VCaP (cell line): ENCODE results near the gene MBD6.

Experiments
- H3K27ac ChIP-seq: fragments of 450-650 bp; 2 replicates; pipeline ENCODE4 v1.5.1; 2017
- TF ChIP-seq, protein P1 (sequence below): fragments of 450-650 bp; conservative IDR thresholded peaks from 2 replicates; pipeline ENCODE4 v1.5.1; 2017; ENCODE audit warnings: mild to moderate bottlenecking, moderate library complexity

The MBD6 gene, protein sequence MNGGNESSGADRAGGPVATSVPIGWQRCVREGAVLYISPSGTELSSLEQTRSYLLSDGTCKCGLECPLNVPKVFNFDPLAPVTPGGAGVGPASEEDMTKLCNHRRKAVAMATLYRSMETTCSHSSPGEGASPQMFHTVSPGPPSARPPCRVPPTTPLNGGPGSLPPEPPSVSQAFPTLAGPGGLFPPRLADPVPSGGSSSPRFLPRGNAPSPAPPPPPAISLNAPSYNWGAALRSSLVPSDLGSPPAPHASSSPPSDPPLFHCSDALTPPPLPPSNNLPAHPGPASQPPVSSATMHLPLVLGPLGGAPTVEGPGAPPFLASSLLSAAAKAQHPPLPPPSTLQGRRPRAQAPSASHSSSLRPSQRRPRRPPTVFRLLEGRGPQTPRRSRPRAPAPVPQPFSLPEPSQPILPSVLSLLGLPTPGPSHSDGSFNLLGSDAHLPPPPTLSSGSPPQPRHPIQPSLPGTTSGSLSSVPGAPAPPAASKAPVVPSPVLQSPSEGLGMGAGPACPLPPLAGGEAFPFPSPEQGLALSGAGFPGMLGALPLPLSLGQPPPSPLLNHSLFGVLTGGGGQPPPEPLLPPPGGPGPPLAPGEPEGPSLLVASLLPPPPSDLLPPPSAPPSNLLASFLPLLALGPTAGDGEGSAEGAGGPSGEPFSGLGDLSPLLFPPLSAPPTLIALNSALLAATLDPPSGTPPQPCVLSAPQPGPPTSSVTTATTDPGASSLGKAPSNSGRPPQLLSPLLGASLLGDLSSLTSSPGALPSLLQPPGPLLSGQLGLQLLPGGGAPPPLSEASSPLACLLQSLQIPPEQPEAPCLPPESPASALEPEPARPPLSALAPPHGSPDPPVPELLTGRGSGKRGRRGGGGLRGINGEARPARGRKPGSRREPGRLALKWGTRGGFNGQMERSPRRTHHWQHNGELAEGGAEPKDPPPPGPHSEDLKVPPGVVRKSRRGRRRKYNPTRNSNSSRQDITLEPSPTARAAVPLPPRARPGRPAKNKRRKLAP

DNA sequence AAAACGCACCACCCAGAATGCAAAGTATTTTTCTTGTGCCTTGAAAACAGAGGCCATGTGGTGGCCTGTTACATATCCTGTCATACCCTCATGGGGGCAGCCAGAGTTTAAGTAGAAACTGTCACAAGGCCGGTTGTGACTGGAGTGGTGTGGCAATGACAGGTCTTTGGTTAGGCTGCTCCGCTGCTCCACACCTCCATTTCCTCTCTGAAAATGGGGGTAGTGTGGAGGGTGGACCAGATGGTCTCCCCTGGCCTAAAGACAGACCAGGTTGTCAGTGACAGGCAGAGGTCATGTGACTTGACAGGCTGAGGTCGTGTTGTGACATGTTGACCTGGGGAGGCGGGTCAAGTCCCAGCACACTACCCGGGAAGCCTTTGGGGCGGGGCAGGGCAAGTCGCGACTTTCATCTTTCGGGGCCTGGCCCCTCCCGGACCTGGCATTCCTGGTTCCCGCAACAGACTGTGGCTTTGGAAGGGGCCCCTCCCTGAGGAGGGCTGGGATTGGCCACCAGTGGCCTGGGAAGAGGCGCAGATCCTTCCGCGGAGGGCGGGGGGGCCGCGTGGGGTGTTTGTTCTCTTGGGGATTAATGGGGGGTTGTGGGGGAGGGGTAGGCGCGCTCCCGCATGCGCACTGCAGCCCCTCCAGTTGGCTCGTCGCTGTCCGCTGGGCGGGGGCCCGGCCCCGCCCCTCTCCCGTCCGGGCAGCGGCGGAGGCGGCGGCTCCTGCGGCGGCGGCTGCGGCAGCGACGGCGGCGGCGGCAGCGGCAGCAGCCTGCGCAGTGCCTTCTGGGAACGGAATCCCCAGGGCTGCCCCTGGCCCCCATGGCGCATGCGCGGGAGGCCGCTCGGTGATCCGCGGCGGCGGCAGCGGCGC, at the start of gene MBD6:
TSS of gene MBD6 (plus strand) at position 814 of the 876 bp plus-strand sequence. CDS start 1,480 bp downstream, outside the sequence.
- TF ChIP-seq, protein P1, sequence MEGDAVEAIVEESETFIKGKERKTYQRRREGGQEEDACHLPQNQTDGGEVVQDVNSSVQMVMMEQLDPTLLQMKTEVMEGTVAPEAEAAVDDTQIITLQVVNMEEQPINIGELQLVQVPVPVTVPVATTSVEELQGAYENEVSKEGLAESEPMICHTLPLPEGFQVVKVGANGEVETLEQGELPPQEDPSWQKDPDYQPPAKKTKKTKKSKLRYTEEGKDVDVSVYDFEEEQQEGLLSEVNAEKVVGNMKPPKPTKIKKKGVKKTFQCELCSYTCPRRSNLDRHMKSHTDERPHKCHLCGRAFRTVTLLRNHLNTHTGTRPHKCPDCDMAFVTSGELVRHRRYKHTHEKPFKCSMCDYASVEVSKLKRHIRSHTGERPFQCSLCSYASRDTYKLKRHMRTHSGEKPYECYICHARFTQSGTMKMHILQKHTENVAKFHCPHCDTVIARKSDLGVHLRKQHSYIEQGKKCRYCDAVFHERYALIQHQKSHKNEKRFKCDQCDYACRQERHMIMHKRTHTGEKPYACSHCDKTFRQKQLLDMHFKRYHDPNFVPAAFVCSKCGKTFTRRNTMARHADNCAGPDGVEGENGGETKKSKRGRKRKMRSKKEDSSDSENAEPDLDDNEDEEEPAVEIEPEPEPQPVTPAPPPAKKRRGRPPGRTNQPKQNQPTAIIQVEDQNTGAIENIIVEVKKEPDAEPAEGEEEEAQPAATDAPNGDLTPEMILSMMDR = no peak
- peak within 1 kb of the TSS; percentile 99 for H3K27ac ChIP-seq

DNA sequence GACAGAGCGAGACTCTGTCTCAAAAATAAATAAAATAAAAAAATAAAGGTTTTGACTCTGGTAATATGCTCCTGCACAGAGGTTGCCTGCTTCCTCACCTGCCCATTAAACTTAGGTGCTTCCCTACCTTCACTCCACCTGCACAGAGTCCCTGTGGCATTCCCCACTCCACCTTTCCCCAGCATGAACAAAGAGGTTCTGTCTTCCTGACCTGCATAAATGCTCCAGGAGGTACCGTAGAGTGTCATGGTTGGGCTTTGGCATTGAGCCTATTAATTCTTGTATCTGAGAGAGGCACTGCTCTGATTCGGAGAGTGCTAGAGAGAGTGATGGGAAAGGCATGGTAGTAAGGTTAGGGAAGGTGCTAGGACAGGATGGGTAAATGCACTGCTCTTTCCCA, 49.2 kb upstream of the MBD6 start:
- no peak overlapping the region for H3K27ac ChIP-seq
- TF ChIP-seq, protein P1 = no peak

DNA sequence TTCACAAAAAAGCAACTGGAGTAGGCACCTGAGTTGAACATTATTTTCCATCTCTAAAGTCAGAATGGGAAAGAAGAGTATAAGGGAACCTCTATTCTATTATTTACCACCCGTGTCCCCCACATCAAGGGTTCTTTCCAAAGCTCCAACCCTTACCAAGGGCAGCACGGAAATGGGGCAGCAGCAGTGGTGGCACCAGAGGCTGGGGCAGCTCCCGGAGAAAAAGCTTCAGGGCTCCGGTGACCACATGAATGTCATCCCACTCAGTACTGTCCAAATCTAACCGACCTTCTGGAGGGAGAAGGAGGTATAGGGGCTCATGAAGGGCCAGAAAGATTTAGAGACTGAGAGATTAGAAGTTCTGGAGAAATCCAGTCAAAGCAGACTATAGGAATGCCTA, 48.7 kb upstream of the MBD6 start:
- TF ChIP-seq, protein P1 = no peak
- H3K27ac ChIP-seq = no peak overlapping the region

DNA sequence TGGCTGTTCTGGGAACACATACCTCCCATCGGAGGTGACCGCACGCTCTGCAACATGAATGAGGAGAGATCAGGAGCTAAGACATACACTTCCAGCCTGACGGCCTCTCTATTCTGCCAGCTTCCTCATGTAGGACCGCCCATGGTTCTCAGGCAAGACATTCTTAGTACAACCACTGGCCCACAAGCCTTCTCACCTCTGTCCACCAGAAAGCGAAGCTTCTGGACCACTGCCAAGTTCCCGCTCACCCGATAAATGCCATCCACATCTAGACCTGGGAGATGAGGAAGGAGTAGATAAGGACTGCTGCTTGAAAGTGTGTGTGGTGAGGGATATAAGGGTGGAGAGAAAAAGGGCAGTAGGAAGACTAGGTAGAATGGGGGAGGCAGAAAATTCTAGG, 48.2 kb upstream of the MBD6 start:
- H3K27ac ChIP-seq = no peak overlapping the region
- TF ChIP-seq, protein P1 = no peak

DNA sequence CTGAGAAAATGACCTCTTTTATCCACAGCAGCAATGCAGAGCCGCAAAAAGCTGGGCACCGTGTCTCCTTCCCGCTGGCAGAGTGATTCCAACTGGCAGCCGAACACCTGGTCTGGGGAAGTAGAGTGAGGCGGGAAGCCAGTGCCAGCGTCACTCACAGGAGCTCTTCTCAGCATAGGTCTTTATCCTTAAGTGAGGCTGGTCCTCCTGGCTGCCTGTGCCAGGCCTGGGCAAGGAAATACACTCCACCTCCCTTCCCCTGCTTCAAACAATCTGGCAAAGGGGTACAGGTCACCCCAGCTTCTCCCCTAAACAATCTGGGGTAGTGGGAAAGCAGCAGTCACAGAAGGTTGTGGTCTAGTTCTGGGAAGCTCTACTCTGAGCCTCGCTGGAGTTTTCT, 47.8 kb upstream of the MBD6 start:
- H3K27ac ChIP-seq = peak overlapping the region; percentile 35; the same call in 1 of the 2 replicates
- TF ChIP-seq, protein P1 = no peak

DNA sequence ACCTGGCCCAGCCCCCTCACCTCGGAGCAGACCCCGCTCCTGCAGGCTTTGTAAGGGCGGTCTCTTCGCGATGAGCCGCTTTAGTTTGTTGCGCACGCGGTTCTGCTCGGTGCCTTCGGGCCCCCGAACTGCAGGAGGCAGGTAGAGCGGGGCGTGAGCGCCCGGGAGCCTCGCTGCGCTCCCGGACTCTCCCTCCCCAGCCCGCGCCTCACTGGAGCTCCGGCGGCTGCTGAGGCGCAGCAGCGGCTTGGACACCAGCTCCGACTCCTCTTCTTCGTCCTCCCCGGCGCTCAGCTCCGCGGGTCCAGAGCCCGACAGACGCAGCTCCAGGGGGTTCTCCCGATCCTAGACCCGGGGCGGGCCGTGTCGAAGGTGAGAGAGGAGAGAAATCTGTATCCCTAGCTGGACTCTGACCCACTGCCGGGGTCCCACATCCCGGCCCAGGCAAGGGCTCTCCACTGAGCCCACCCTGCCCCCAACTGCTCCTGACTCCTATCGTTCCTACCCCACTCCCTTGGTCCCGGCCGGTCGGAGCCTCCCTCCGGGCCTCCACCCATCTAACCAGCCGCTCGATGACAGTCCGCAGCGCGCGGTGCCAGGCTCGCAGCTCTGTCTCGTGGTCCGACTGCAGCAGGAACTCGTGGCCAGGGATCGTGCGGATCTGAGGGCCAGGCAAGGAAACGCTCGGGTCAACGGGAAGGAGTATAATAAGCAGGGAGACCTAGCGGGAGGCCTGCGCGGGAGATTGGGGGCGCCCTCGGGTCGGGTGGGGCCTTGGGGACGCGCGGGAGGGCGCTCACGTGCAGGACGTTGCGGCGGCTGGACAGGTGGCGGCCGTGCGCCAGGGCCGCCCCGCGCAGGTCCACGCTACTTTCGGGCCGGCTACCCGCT, 47.1 kb upstream of the MBD6 start:
- TF ChIP-seq, protein P1 = no peak
- H3K27ac ChIP-seq = peak overlapping the region; percentile 35; the same call in 1 of the 2 replicates
